NCI-H510A treated with DMSO at 0.1 percent for 48 hours (cell line): ENCODE results near the gene ARMC8.

Source experiments
- DNase-seq: peaks from one replicate; lab custom pipeline; 2025; lab: John Stamatoyannopoulos, UW

ARMC8 gene

DNA sequence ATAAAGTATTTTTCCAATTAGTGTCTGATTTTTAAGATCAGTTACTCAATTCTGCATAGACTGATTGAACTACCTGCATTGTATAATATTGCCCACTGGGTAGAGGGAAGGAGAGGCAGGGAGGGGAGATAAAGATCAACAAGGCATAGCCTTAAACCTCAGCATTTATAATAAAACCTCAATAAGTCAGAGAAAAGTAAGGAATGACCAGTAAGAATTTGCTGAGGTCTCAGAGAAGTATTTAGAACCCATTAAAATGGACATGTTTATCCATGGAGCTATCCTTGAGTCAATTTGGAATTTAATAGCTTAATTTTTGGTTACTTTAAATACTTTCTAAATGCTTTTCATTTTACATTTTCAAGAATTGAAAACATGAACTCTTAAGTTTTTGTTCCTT is 62.5 kb downstream of the ARMC8 start:
- no peak for DNase-seq

DNA sequence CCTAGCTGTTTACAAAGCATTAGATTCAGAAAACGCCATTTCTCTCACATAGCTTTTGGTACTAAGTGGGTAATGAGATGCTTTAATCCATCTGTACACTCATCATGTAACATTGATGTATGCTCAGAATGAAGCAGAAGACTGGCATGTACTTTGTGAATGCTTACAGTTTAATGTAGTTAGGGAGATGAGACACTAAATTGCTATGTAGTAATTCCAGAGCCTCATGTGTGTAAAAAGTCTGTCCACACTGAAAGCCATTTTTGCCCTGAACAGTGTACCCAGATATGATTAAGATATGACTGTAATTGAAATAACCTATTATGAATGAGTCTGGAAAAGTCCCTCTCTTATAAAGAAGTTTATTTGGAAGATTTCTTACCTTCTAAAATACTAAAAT is 66.5 kb downstream of the ARMC8 start:
- DNase-seq: no peak

DNA sequence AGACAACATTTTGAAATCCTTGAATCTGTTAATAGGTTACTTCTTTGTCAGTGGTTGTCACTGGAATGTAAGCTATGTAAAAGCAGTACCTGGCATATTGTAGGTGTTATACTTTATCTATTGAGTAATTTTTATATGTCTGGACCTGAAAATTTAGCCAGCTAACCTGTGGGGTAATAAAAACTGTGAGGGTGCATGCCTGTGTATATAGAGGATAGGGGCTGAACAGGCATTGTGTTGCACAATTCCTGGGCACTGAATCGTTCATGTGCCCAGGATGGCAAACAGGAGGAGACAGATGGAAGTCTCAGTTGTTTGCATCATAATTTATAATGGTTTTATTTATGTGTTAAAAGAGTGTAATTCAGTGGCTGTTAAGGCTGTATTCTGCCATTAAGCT is 67.1 kb downstream of the ARMC8 start:
- no peak for DNase-seq

DNA sequence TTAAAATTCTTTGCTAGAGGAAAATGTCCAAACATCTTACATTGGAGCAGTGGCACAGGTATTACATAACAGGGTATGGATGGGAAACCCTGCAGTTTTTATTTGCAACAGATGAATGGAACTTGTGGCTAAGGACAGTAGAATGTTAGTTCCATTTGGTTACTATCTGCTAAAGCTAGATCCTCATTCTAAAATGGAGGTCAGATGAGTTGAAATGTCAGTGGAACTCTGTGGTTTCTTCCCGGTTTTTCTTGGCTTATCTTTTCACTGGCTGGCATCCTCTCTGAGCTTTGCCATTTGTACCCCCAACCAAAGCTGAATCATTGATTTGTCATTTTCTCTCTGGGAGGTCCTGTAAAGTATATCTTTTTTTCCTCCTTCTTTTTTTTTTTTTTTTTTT is 68.9 kb downstream of the ARMC8 start:
- no peak for DNase-seq

DNA sequence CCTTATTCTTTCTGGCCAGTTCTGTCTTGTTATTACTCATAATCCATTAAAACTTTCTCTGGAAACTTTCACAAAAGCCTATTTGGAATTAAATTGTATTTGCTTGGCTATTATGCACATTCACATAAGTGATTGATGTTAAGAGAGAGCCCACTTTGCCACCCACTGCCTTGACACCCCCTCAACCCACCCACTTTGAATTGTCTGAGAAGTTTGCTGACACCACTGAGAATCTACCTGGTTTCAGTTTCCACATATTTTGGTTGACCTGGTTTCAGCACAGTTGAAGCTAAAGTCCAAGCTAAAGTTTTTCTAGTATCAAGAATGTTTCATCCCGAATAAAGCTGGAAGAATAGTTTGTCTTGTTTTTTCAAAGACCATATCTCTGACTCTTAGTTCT is 70.9 kb downstream of the ARMC8 start:
- DNase-seq: no peak

DNA sequence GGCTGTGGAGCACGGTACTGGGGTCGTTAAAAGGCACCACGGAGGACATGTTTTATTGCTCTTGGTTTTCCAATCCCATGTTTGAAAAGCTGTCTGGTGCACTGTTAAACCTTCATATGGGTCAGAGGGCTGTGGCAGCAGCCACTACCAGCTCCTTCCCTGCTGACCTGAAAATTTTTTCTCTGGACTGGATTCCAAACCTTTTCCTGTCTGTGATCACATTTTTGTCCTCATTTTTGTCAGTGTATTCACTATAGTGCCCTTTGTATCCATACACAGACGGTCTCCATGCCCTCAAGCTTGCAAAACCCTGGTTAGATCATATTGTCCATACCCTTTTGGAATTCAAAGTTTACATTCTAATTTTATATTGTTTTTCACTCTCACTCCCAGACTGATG is 72.0 kb downstream of the ARMC8 start:
- DNase-seq: no peak

DNA sequence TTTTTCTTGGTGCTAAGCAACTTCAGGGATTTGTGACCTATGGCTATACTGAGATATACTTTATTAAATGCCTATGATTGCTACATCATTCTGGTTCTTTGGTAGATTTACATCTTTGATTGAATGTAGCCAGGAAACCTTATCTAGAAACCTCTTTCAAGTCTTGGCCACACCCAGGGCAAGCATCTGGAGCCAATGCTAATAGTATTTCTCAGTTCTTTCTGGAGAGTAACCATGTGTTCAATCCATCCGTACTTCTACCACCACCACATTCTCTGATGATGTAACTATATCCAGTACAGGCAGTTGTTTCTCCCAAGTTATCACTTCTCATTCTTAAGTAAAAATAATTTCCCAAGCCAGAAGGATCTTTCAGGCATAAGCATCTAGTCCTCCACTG is 73.5 kb downstream of the ARMC8 start:
- DNase-seq: no peak

DNA sequence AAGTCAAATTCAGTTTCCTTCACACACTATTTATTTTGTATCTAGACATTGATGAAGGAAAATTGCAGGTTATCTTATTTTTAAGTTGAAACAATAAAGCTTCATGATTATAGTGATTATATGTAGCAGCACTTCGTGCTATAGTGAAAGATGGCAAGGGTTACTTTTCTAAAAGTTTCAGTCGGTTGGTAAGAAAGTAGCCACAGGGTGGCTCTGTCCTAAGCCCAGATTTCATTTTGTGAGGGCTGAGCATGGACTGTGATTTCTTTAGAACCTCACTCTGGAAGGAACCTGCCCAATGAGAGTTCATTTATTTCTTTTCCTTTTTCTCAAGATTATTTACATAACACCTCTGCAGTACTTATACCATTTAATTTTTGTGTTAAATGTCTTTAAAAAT is 76.0 kb downstream of the ARMC8 start:
- DNase-seq: no peak

DNA sequence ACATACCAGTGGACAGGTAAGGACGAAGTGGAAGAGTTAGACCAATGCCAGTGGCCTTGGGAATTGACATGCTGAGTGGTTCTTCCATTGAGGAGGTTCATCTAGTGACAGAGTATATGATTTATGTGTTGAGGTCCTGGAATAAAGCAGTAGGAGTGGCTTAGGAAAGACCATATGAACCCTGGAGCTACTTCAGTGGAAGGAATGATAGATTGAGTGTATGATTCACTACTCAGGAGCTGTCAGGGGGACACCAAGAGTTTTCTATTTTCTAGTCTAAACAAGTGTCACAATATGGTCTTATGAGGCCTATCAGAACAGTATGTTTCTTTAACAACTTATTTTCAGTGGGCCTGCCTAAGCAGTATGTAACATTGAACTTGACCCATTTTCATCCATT is 78.6 kb downstream of the ARMC8 start:
- no peak for DNase-seq

DNA sequence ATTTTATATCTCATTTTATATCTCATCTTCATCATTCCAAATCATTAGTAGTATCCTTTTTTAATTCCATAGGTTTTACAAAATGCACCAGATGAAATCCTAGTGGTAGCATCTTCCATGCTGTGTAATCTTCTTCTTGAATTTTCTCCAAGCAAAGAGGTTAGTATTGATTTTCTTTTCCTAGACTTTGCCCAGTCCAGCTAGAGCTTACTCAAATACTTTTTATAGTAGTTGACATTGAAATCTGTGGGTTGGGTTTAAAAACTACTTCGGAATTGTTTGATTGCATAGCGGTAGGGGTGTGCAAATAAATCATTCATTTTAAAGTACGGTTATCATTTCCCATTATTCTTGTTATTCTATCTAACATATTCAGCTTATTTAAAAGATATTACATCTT is 80.0 kb downstream of the ARMC8 start:
- no peak for DNase-seq

DNA sequence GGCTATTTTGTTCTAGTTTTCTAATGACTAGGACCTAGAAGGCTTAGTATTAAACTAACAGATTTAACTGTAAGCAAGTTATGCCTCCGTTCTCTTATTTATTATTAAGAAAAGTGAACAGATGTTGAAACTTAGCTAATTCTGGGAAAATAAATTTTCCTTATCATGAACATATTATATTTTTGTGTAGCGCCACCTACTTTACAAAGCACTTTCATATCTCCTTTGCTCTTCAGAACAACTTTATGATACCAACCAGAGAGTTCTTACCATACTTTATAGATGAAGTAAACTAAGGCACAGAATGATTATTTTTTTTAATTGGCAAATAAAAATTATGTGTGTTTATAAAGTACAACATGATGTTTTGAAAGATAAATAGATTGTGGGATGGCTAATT is 83.1 kb downstream of the ARMC8 start:
- DNase-seq: no peak

DNA sequence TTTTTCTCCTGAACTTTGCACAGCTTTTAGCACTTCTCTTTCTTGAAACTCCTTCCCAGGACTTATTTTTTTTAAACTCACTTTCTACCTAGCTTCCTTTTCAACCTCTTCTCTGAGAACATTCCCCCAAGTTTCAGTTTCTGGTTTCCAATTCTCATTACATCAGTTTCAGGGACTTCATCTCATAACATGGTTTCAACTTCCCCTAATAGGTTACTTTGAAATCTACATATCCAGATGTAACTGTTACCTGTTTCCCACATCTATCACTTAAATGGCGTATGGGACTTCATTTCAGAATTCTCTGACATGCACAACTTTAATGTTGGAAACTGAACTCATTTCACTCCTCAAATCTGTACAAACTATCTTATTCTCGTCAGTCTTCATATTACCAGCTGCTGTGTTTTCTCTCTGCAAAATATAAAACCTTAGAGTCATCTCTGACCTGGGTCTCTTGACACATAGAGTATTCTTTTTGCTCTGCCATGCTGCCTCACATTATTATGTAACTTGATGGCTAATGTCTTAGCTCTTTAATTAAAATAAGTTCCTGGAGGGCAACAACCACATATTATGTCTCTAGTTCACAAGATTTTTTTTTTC is 84.2 kb downstream of the ARMC8 start:
- DNase-seq: no peak

DNA sequence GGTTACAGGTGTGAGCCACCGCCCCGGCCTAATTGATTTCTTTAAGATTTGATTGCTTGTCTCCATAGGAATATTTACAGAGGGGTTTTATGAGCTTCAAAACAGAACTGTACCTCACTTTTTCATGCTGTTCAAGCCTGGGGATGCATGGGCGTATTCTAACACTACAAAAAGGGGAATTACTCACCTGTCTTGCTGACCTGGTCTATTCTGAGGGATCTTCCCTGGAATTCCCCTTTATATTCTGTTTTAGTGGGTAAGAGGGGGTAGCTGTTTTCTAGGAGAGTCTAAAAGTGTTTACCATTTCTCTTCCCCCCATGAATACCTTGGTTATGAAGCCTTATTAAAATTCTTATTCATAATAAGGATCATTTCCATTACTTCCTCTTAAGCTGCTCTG is 94.5 kb downstream of the ARMC8 start:
- DNase-seq: no peak

DNA sequence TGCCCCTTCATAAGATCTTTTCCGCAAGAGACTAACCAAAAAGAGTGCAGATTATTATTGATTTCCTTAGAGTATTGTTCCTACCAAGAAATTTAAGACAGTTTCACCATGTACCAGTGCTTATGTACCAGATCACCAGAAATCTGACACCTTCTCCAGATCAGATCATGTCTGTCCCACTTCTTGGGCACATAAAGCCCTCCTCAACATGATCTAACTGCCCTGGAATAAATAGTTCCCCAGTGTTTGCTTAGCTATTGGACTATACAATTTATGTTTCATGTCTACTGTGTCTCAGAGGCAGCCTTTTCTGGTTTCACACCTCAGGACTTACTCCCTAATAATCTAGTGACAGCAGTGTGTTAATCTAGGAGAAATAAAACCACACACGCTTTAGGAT is 95.7 kb downstream of the ARMC8 start:
- DNase-seq: no peak

DNA sequence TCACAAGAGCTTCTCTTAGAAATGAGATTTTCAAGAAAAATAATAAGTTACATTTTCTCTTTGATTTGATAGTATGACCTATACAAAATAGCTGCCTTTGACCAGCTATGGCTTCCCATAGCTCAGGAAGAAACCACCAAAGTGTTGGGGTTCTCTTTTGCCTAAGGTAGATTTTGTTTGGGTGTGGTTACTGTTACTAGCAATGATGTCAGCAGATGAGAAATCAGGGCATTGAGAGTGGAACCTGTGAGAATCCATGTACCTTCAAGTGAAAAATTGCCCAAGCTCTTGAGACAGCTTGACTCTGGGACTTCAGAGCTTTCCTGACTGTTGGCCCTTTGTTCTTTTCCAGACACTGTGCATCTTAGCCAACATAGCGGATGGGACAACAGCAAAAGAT is 97.0 kb downstream of the ARMC8 start:
- no peak for DNase-seq

DNA sequence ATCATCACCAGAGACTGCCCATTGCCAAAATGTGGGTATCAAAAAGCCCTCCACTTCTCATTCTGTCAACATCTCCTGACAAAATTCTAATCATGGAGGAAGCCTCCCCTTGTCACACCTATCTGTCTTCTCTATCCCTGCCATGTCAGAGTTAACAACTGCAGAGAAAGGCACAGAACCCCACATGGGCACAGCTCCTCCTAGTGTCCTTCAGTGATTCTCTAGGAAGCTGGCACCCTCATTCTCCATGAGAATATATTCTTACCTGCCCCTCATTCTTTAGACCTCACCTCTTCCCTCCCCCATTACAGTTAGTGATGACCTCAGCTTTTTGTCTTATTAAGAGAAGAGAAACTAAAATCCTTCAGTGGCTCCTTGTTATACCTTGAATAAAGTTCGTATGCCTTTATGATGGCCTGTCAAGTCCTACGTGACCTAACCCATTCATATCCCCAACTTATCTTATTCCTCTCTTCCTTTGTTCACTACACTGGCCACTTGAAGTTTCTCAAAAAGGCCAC is 97.9 kb downstream of the ARMC8 start:
- no peak for DNase-seq

DNA sequence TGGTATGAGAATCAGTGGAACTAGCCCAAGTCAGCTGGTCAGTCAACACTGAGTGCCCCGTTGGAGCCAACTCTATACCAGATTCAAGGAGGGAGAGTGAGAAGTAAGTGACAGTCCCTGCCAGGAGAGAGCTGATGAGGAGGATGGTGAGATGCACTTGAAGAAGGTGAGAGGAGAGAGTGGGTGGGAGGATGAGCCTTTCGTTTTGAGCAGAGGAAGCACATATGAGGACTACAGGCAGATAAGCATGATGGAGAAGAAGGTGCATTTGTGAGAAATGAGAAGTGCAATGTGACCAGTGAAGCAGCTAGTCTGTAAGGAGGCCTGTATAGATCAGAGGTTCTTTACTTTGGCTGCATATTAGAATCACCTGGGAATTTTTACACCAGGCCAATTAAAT is 102.2 kb downstream of the ARMC8 start:
- DNase-seq: no peak

DNA sequence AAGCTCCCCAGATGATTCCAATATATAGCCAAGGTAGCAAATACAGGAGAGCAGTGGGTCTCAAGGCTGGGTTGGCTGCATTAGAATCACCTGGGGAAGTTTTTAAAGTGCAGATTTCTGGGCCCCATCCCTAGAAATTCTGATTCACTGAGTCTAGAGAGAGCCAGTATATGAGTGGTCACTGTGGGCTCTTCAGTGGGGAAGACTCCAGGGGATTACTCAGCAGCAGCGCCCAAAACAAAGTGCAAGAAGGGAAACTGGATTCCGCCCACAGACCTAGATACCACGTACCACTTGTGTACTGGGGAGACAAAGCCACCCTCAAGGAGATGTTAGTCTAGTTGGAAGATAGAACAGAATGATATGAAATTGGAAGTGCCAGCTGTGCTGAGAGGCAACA is 102.6 kb downstream of the ARMC8 start:
- DNase-seq: no peak

DNA sequence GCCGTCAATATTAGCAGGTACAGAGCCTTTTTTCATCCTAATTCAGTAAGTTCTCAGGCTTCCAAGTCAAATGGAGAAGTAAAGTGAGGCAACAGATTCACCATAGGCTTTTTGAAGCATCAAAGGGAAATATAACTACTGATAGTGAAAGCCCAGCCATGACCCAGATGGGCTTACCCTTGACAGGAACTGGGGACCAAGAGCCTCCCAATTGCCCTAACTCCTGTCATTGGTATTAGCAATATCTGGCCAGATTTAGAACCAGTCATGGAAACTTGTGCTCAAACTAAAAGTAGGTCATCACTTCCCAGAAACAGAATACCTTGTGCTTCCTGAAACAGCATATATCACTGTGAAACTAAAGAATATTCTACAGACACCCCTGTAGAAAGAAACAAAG is 109.5 kb downstream of the ARMC8 start:
- DNase-seq: no peak

DNA sequence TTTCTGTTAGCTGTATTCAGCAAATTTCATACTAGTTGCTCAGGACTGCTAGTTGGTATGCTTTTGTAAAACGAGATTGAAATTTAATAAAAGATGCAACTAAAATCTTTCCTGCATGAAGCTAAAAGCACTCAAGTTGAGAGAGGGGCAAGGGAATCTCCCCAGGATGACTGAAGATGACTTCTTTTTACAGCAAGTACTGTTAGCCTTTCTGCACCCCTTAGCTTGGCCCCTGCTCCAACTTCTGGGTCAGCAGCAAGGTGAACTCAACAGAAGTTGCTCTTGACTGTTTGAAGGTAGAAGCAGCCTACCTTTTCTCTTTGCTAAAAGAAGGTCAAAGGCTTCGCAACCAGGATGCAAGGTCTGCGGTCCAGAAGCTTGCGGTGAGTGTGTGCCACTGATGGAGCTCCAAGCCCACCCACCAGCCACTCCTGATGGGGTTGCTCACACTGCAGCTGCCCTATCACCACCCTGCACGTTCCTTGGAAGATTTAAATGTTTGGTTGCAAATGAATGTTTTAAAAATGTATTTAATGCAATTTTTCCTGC is 110.0 kb downstream of the ARMC8 start:
- no peak for DNase-seq

DNA sequence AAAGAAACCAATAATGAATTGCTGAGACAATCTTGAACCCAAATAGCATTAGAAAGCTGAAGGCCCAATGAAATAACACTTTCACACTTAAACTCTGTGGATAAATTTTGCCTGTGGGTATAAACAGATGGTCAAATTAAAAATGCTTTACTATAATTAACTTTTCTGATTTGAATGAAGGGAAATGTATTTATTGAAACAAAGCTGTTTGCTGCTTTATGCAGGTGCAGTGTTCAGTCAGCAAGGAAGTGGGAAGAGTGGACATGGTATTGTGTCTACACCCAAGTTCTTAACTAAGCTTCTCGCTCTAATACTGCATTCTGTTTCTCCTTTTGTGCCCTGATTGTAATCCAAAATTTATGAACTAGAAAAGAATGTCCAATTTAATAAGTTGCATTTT is 110.8 kb downstream of the ARMC8 start:
- DNase-seq: no peak

DNA sequence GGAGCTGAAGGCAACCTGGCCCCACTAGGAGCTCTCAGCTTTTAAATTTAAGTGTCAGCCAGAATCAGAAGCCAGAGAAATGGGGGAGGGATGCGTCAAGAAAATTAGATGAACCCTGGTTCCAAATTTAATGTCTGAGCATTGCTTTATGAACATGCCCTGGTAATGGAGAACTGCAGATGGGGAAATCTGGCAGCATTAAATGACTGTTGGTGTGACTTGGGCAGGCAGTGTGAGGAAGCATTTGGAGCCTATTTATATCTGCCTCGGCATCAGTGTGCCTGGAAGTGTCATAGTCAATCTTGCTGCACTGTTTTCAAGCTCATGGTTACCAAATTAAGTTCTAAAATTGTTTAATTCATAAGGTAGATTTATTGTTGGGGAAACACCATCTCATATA is 113.5 kb downstream of the ARMC8 start:
- no peak for DNase-seq

DNA sequence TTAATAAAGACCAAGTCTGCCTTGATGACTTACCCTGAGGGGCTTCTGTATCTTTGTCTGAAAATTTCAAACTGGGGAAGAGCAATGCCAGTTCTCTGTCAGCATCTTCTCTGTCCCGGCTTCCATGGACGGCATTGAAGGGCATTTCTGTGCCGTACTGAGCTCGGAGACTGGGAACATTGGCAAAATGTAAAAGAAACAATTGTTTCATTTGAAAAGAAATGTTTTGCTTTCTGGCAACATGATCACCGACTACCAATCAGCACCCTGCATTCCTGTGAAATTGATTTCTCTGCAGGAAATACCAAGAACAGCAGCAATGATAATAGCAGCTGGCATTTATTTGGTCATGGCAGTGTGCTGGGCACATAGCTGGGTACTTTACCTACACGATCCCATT is 116.4 kb downstream of the ARMC8 start:
- DNase-seq: no peak

DNA sequence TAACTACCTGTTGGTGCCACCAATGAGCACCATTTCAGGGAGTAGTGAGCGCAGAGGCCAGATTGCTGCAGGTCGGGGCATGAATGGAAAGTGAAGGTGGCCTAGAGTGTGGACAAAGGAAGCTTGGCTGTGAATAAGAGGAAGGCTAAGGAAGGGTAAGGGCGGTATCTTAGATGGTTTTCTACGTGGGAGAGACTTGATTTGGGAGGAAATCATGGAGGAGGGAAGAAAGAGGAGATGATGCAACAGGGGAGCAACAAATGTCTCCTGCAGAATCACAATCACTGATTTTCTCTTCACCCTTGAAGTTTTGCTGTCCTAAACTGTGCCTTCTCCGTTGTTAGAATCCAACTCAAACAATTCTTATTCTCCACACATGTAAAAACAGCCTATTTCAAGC is 120.8 kb downstream of the ARMC8 start:
- DNase-seq: no peak
